BLaER1 treated with 17β-estradiol and CSF1 and Interleukin-3, amounts not matched to agents 10 nM and 100 nM (cell line): Measurements from ENCODE around the gene DMRT2.

Experiments
- H3K27ac ChIP-seq, 11 experiments: shearing (Covaris generic); formaldehyde crosslinking; 2 replicates each; pipeline ENCODE4 v1.8.1; 2022
- H3K27me3 ChIP-seq, 11 experiments: shearing (Covaris generic); formaldehyde crosslinking; 2 replicates each; pipeline ENCODE4 v1.8.1; 2022
- H3K36me3 ChIP-seq, 11 experiments: shearing (Covaris generic); formaldehyde crosslinking; 2 replicates each; pipeline ENCODE4 v1.8.1; 2022
- H3K4me1 ChIP-seq, 10 experiments: shearing (Covaris generic); formaldehyde crosslinking; 2 replicates each; pipeline ENCODE4 v1.8.1; 2022
- H3K4me2 ChIP-seq, 11 experiments: shearing (Covaris generic); formaldehyde crosslinking; 2 replicates each; pipeline ENCODE4 v1.8.1; 2022
- H3K4me3 ChIP-seq, 10 experiments: shearing (Covaris generic); formaldehyde crosslinking; 2 replicates each; pipeline ENCODE4 v1.8.1; 2022
- H3K9ac ChIP-seq, 11 experiments: shearing (Covaris generic); formaldehyde crosslinking; 2 replicates each; pipeline ENCODE4 v1.8.1; 2022
- H3K9me3 ChIP-seq, 11 experiments: shearing (Covaris generic); formaldehyde crosslinking; replicated peaks in 1 of 11; 2 replicates each; pipeline ENCODE4 v1.8.1; 2022
- H4K20me1 ChIP-seq, 11 experiments: shearing (Covaris generic); formaldehyde crosslinking; 2 replicates each; pipeline ENCODE4 v1.8.1; 2022
- Cebpa-rat ChIP-seq, 11 experiments: shearing (Covaris generic); IDR thresholded peaks; 2 replicates each; pipeline ENCODE4 v1.8.1; 2022

Gene DMRT2

GRCh38 chr9:1096155-1096964 is 46.2 kb downstream of the DMRT2 start:
- H3K4me2 ChIP-seq: no peak overlapping the region
- no peak overlapping the region for H3K9ac ChIP-seq
- TF ChIP-seq Cebpa-rat (IDR thresholded peaks at IDR 0.05): no peak
- H3K27me3 ChIP-seq: peaks cover 0 to 9% (median 0%) of the 10 kb centered on the region in 11 experiments; a peak in 2 of 22 replicates
- H3K4me1 ChIP-seq: no peaks in the 10 kb centered on the region
- no peaks in the 10 kb centered on the region for H4K20me1 ChIP-seq
- H3K9me3 ChIP-seq: no peaks in the 10 kb centered on the region
- H3K4me3 ChIP-seq: no peak overlapping the region
- no peaks in the 10 kb centered on the region for H3K36me3 ChIP-seq
- no peak overlapping the region for H3K27ac ChIP-seq

DNA sequence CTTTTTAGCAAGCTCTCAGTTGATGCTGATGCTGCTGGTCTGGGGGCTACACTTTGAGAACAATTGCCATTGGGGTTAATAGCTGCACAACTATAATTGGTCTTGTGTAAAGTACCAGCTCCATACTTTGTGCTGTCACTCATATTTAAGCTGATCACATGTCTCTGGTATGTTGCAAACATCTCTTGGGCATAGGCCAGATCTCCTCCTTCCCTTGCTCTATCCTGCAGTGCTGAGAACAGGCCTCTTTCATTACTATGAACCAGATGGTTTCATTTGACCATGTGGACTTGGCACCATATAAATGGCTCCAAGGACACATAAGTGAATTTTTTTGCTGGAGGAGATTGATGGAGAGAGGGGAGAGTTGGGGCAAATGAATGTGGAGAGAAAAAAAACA is 48.4 kb downstream of the DMRT2 start:
- Histone ChIP-seq H3K27me3 (peaks cover 0 to 18% (median 0%) of the 10 kb centered on the region in 11 experiments; a peak in 2 of 22 replicates), H3K4me2 (no peak overlapping the region), H3K4me1 (no peaks in the 10 kb centered on the region), H4K20me1 (no peaks in the 10 kb centered on the region), H3K36me3 (no peaks in the 10 kb centered on the region), H3K27ac (no peak overlapping the region), H3K4me3 (no peak overlapping the region), H3K9me3 (0 out of 22 replicates have a peak, but pooled peaks cover 0 to under 1% (median 0%) of the 10 kb centered on the region in 11 experiments), H3K9ac (no peak overlapping the region)
- no peak for TF ChIP-seq Cebpa-rat (IDR thresholded peaks at IDR 0.05)

GRCh38 chr9:1100201-1100600 is 50.0 kb downstream of the DMRT2 start:
- no peaks in the 10 kb centered on the region for H3K36me3 ChIP-seq
- H3K4me3 ChIP-seq: no peak overlapping the region
- no peaks in the 10 kb centered on the region; a peak in 1 of 20 replicates for H3K4me1 ChIP-seq
- H3K9ac ChIP-seq: no peak overlapping the region
- no peaks in the 10 kb centered on the region for H4K20me1 ChIP-seq
- H3K27me3 ChIP-seq: peaks cover 0 to 18% (median 0%) of the 10 kb centered on the region in 11 experiments; a peak in 2 of 22 replicates
- H3K4me2 ChIP-seq: no peak overlapping the region
- no peak overlapping the region for H3K27ac ChIP-seq
- TF ChIP-seq Cebpa-rat (IDR thresholded peaks at IDR 0.05): no peak
- peaks cover 0 to 12% (median 6%) of the 10 kb centered on the region in 11 experiments; a peak in 9 of 22 replicates for H3K9me3 ChIP-seq

DNA sequence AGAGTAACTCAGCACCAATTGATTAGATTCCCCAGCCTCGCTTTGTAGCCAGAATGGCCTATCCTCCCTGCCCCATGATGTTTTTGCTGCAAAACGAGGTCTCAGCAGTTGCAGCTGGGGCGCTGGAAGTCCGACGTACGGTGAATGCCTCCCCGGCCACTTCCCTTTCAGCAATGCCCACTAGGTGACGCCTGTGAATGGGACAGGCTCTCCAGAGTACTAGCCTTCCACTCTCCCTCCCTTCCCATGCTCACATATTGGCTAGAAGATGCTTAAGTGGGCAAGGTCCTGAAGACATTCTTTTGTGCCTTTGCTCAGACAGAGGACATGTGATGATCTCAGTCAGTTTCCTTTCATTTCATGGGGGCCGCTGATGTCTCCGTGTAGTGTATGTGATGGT is 50.8 kb downstream of the DMRT2 start:
- Histone ChIP-seq H3K36me3 (no peaks in the 10 kb centered on the region), H3K27ac (no peak overlapping the region), H3K9me3 (peaks cover 5 to 17% (median 11%) of the 10 kb centered on the region in 11 experiments; a peak in 21 of 22 replicates), H3K9ac (no peak overlapping the region), H3K4me2 (no peak overlapping the region), H3K4me3 (no peak overlapping the region), H3K4me1 (no peaks in the 10 kb centered on the region; a peak in 1 of 20 replicates), H4K20me1 (no peaks in the 10 kb centered on the region), H3K27me3 (peaks cover 0 to 18% (median 0%) of the 10 kb centered on the region in 11 experiments; a peak in 2 of 22 replicates)
- no peak for TF ChIP-seq Cebpa-rat (IDR thresholded peaks at IDR 0.05)

- no peaks in the 10 kb centered on the region; a peak in 1 of 20 replicates for H3K4me1 ChIP-seq
- no peak overlapping the region for H3K27ac ChIP-seq
- TF ChIP-seq Cebpa-rat (IDR thresholded peaks at IDR 0.05): no peak
- H4K20me1 ChIP-seq: no peaks in the 10 kb centered on the region
- H3K4me3 ChIP-seq: no peak overlapping the region
- no peak overlapping the region for H3K9ac ChIP-seq
- H3K9me3 ChIP-seq: peaks cover 6 to 23% (median 14%) of the 10 kb centered on the region in 11 experiments; a peak in 21 of 22 replicates
- no peaks in the 10 kb centered on the region for H3K36me3 ChIP-seq
- no peak overlapping the region for H3K4me2 ChIP-seq
- peaks cover 0 to 18% (median 0%) of the 10 kb centered on the region in 11 experiments; a peak in 2 of 22 replicates for H3K27me3 ChIP-seq
Observed at GRCh38 chr9:1101846-1102641, 51.9 kb downstream of the DMRT2 start.

DNA sequence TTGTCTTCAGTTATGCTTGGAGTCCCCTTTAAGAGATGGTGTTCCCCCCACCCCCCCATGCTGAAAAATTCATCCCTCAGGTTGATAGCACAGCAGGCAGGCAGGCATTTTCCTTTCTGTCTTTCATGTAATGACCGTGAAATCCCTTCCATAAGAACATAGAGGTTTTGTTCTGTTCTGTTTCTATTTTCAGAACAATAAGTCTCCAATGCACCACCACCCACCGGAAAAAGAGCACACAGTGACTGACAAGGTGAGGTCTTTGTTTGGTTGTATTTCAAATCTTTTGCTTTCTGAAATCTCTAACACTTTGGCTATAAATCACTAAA is 52.4 kb downstream of the DMRT2 start:
- no peaks in the 10 kb centered on the region for H3K36me3 ChIP-seq
- no peak for TF ChIP-seq Cebpa-rat (IDR thresholded peaks at IDR 0.05)
- no peak overlapping the region for H3K4me3 ChIP-seq
- no peaks in the 10 kb centered on the region for H4K20me1 ChIP-seq
- no peak overlapping the region for H3K9ac ChIP-seq
- peaks cover 6 to 26% (median 14%) of the 10 kb centered on the region in 11 experiments; a peak in 21 of 22 replicates for H3K9me3 ChIP-seq
- H3K27ac ChIP-seq: no peak overlapping the region
- peaks cover 0 to 18% (median 0%) of the 10 kb centered on the region in 11 experiments; a peak in 2 of 22 replicates for H3K27me3 ChIP-seq
- no peaks in the 10 kb centered on the region; a peak in 1 of 20 replicates for H3K4me1 ChIP-seq
- H3K4me2 ChIP-seq: no peak overlapping the region
